GM23338 (cell line): ENCODE measurements around the gene C4BPB. TPM values are rescaled to one million over a fixed set of nuclear protein-coding genes. Genes with fewer than 3 reads are reported as not detected.

Experiments
- ATAC-seq: fragments of 200-7000 bp; cut with Tn5 transposase; 3 replicates; pipeline ENCODE4 v1.9.1; 2020
- DNase-seq: peaks from one replicate; pipeline ENCODE4 v3.0.0-alpha.2; 2015; ENCODE audit warnings: low spot score
- H2AFZ ChIP-seq: fragments of 200-600 bp; sonication (generic); 2 replicates; pipeline ENCODE4 v1.8.0; 2016; ENCODE audit warnings: antibody characterized with exemption, mild to moderate bottlenecking, moderate library complexity
- H3F3A ChIP-seq: fragments of 200-600 bp; sonication (generic); replicated peaks from 2 replicates; pipeline ENCODE4 v1.8.0; 2017; ENCODE audit warnings: antibody characterized with exemption, mixed run types, low read depth
- H3K27ac ChIP-seq: fragments of 200-600 bp; sonication (generic); 2 replicates; pipeline ENCODE4 v1.6.1; 2016; ENCODE audit warnings: low read depth
- H3K27me3 ChIP-seq: fragments of 200-600 bp; sonication (generic); 2 replicates; pipeline ENCODE4 v1.8.0; 2016; ENCODE audit warnings: mild to moderate bottlenecking, mixed run types, moderate library complexity; ENCODE audit not compliant: insufficient read depth
- H3K36me3 ChIP-seq: fragments of 200-600 bp; sonication (generic); 2 replicates; pipeline ENCODE4 v1.8.0; 2016; ENCODE audit warnings: mild to moderate bottlenecking; ENCODE audit not compliant: insufficient read depth
- H3K4me1 ChIP-seq: fragments of 200-600 bp; sonication (generic); 2 replicates; pipeline ENCODE4 v1.8.0; 2016; ENCODE audit warnings: mild to moderate bottlenecking, moderate library complexity; ENCODE audit not compliant: insufficient read depth
- H3K4me2 ChIP-seq: fragments of 200-600 bp; sonication (generic); 2 replicates; pipeline ENCODE4 v1.7.1; 2017; ENCODE audit warnings: mixed run types
- H3K4me3 ChIP-seq: fragments of 200-600 bp; sonication (generic); 2 replicates; pipeline ENCODE4 v1.6.1; 2016; ENCODE audit warnings: mixed run types
- H3K79me2 ChIP-seq: fragments of 200-600 bp; sonication (generic); replicated peaks from 2 replicates; pipeline ENCODE4 v1.8.0; 2017; ENCODE audit warnings: mild to moderate bottlenecking; ENCODE audit not compliant: insufficient read depth
- H3K9me2 ChIP-seq: fragments of 200-600 bp; sonication (generic); 2 replicates; pipeline ENCODE4 v1.8.0; 2017; ENCODE audit not compliant: insufficient read depth
- H4K20me1 ChIP-seq: fragments of 200-600 bp; sonication (generic); replicated peaks from 2 replicates; pipeline ENCODE4 v1.8.0; 2017; ENCODE audit warnings: mild to moderate bottlenecking; ENCODE audit not compliant: insufficient read depth
- H3K27ac Mint-ChIP-seq: 2 replicates; pipeline ENCODE4 v1.8.0; 2020; ENCODE audit warnings: inconsistent platforms, mild to moderate bottlenecking, moderate library complexity, mixed read lengths
- H3K27me3 Mint-ChIP-seq: 3 replicates; pipeline ENCODE4 v1.8.0; 2022; ENCODE audit warnings: low read depth, mild to moderate bottlenecking, moderate library complexity, mixed read lengths, inconsistent platforms; ENCODE audit not compliant: insufficient read depth, poor library complexity
- H3K36me3 Mint-ChIP-seq: 3 replicates; pipeline ENCODE4 v1.8.0; 2021; ENCODE audit warnings: low read depth, mild to moderate bottlenecking, inconsistent platforms, moderate library complexity, mixed read lengths
- H3K4me1 Mint-ChIP-seq: 3 replicates; pipeline ENCODE4 v1.8.0; 2020; ENCODE audit warnings: mild to moderate bottlenecking, inconsistent platforms, mixed read lengths
- H3K4me3 Mint-ChIP-seq: 3 replicates; pipeline ENCODE4 v1.8.0; 2021; ENCODE audit warnings: moderate library complexity, mild to moderate bottlenecking, inconsistent platforms, mixed read lengths
- H3K9me3 Mint-ChIP-seq: 3 replicates; pipeline ENCODE4 v1.8.0; 2020; ENCODE audit warnings: moderate library complexity, mild to moderate bottlenecking, inconsistent platforms, mixed read lengths
- CREB1 ChIP-seq: fragments of 250-450 bp; sonication (Bioruptor Pico); IDR thresholded peaks from 2 replicates; pipeline ENCODE4 v1.5.0; 2020; ENCODE audit warnings: low read depth, mild to moderate bottlenecking, moderate library complexity
- EZH2 ChIP-seq: fragments of 200-600 bp; sonication (generic); IDR thresholded peaks from one replicate; pipeline ENCODE4 v1.8.0; 2017; ENCODE audit warnings: antibody characterized with exemption, mild to moderate bottlenecking, low read depth; ENCODE audit not compliant: unreplicated experiment
- EZH2phosphoT487 ChIP-seq: fragments of 200-600 bp; sonication (generic); IDR thresholded peaks from one replicate; pipeline ENCODE4 v1.8.1; 2018; ENCODE audit warnings: antibody characterized with exemption; ENCODE audit not compliant: unreplicated experiment
- JUNB ChIP-seq: IDR thresholded peaks from one replicate; pipeline ENCODE4 v1.6.1; 2016; ENCODE audit warnings: antibody characterized with exemption; ENCODE audit not compliant: unreplicated experiment
- NANOG ChIP-seq: IDR thresholded peaks from 2 replicates; pipeline ENCODE4 v1.6.1; 2016; ENCODE audit warnings: antibody characterized with exemption, borderline replicate concordance
- POLR2AphosphoS5 ChIP-seq: IDR thresholded peaks from 2 replicates; pipeline ENCODE4 v1.6.1; 2016; ENCODE audit warnings: antibody characterized with exemption, low read depth
- REST ChIP-seq: IDR thresholded peaks from one replicate; pipeline ENCODE4 v1.6.1; 2018; ENCODE audit warnings: antibody characterized with exemption; ENCODE audit not compliant: unreplicated experiment
- STAT1 ChIP-seq: IDR thresholded peaks from one replicate; pipeline ENCODE4 v1.6.1; 2016; ENCODE audit warnings: antibody characterized with exemption; ENCODE audit not compliant: unreplicated experiment
- ZNF114 ChIP-seq: fragments of 250-450 bp; sonication (Bioruptor Pico); IDR thresholded peaks from 2 replicates; pipeline ENCODE4 v1.5.0; 2020; ENCODE audit warnings: mild to moderate bottlenecking, moderate library complexity
- ZNF331 ChIP-seq: fragments of 250-450 bp; sonication (Bioruptor Pico); IDR thresholded peaks from 2 replicates; pipeline ENCODE4 v1.5.0; 2020; ENCODE audit warnings: low read depth, mild to moderate bottlenecking, moderate library complexity
- ZNF462 ChIP-seq: fragments of 250-450 bp; sonication (Bioruptor Pico); IDR thresholded peaks from 2 replicates; pipeline ENCODE4 v1.5.0; 2020; ENCODE audit warnings: mild to moderate bottlenecking, moderate library complexity
- polyA plus RNA-seq: library from polyadenylated mRNA; unstranded; fragments of >200 nt; fragmentation: Nextera tagmentation; extraction: Ambion mirVana; gene quantifications from 2 replicates; pipeline ENCODE4 v1.2.1, GENCODE V29; 2016
- total RNA-seq: library from RNA; depleted of rRNA; stranded (reverse); fragments of >200 nt; shearing (Covaris generic); gene quantifications from 2 replicates; pipeline ENCODE4 v1.2.3, GENCODE V29; 2014
- TF ChIP-seq, protein P1 (sequence below), 2 experiments: fragments of 200-600 bp in 1 of 2; sonication (generic) in 1 of 2; conservative IDR thresholded peaks; 2 replicates each; pipeline versions ENCODE4 v1.5.1 to v1.6.1; 2016 to 2017; ENCODE audit warnings: antibody characterized with exemption in 2 of 2, low read depth in 2 of 2, mild to moderate bottlenecking in 2 of 2, moderate library complexity in 1 of 2
- TF ChIP-seq, protein P2 (sequence below): IDR thresholded peaks from 2 replicates; pipeline ENCODE4 v1.6.1; 2016; ENCODE audit warnings: antibody characterized with exemption

The C4BPB gene
- total and polyA plus RNA-seq, 2 experiments from 2014 or later = not detected

DNA sequence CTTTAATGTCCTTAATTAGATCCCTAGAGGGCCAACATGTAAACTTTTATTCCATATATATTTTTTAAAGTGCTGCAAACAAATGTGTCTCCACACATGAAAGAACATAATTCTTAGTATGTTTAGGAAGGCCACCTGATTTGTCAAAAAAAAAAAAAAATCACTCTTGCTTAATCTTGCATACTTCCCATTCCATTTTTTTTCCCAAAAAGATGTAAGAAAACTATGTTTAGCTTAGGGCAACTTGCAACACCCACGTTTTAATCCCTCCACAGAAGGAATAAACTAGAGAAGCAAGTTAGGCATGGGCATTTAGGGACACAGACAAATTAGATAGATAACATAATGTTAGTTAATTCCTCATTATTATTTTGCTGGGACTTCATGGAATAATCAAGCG is 43.2 kb upstream of the C4BPB start:
- H3K4me1 ChIP-seq = peaks cover 16% of the 10 kb centered on the region; the same call in 1 of the 2 replicates

More for the DNA sequence above, 43.2 kb upstream of the C4BPB start:
- peaks cover 9% of the 10 kb centered on the region; the same call in 1 of the 2 replicates for H3K36me3 ChIP-seq
- H3K4me2 ChIP-seq = no peak overlapping the region
- H3K4me3 ChIP-seq = no peak overlapping the region
- H3K9me3 Mint-ChIP-seq = no peaks in the 10 kb centered on the region
- no peak for ATAC-seq
- DNase-seq = no peak
- H3K79me2 ChIP-seq = peaks cover 61% of the 10 kb centered on the region
- TF ChIP-seq STAT1 (no peak), POLR2AphosphoS5 (no peak), CREB1 (no peak), ZNF114 (CRISPR knock-in tag) (no peak), ZNF462 (no peak), REST (no peak), EZH2phosphoT487 (no peak), NANOG (no peak), ZNF331 (CRISPR knock-in tag) (no peak), EZH2 (no peak), JUNB (no peak)
- TF ChIP-seq, protein P1, sequence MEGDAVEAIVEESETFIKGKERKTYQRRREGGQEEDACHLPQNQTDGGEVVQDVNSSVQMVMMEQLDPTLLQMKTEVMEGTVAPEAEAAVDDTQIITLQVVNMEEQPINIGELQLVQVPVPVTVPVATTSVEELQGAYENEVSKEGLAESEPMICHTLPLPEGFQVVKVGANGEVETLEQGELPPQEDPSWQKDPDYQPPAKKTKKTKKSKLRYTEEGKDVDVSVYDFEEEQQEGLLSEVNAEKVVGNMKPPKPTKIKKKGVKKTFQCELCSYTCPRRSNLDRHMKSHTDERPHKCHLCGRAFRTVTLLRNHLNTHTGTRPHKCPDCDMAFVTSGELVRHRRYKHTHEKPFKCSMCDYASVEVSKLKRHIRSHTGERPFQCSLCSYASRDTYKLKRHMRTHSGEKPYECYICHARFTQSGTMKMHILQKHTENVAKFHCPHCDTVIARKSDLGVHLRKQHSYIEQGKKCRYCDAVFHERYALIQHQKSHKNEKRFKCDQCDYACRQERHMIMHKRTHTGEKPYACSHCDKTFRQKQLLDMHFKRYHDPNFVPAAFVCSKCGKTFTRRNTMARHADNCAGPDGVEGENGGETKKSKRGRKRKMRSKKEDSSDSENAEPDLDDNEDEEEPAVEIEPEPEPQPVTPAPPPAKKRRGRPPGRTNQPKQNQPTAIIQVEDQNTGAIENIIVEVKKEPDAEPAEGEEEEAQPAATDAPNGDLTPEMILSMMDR (conservative IDR thresholded peaks at IDR 0.05; ENCODE audit: low read depth in 2 of 2) = no peak
- TF ChIP-seq, protein P2, sequence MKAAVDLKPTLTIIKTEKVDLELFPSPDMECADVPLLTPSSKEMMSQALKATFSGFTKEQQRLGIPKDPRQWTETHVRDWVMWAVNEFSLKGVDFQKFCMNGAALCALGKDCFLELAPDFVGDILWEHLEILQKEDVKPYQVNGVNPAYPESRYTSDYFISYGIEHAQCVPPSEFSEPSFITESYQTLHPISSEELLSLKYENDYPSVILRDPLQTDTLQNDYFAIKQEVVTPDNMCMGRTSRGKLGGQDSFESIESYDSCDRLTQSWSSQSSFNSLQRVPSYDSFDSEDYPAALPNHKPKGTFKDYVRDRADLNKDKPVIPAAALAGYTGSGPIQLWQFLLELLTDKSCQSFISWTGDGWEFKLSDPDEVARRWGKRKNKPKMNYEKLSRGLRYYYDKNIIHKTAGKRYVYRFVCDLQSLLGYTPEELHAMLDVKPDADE = no peak
- no peak overlapping the region for H2AFZ ChIP-seq
- H3F3A ChIP-seq = no peaks in the 10 kb centered on the region
- no peaks in the 10 kb centered on the region for H3K27me3 Mint-ChIP-seq
- H4K20me1 ChIP-seq = peaks cover 15% of the 10 kb centered on the region; the same call in 1 of the 2 replicates
- peaks cover 28% of the 10 kb centered on the region for H3K4me1 Mint-ChIP-seq
- no peak overlapping the region for H3K27ac ChIP-seq
- H3K9me2 ChIP-seq = no peaks in the 10 kb centered on the region
- H3K27ac Mint-ChIP-seq = no peak overlapping the region
- no peaks in the 10 kb centered on the region for H3K27me3 ChIP-seq
- peaks cover 30% of the 10 kb centered on the region for H3K36me3 Mint-ChIP-seq
- H3K4me3 Mint-ChIP-seq = no peak overlapping the region
